ENCODE results near the gene SURF2.
"Not testable (repeated sequence)": the region's sequence is repeated elsewhere in the genome, so short reads cannot be mapped to it uniquely, and the experiment has no call there.

Gene SURF2

DNA sequence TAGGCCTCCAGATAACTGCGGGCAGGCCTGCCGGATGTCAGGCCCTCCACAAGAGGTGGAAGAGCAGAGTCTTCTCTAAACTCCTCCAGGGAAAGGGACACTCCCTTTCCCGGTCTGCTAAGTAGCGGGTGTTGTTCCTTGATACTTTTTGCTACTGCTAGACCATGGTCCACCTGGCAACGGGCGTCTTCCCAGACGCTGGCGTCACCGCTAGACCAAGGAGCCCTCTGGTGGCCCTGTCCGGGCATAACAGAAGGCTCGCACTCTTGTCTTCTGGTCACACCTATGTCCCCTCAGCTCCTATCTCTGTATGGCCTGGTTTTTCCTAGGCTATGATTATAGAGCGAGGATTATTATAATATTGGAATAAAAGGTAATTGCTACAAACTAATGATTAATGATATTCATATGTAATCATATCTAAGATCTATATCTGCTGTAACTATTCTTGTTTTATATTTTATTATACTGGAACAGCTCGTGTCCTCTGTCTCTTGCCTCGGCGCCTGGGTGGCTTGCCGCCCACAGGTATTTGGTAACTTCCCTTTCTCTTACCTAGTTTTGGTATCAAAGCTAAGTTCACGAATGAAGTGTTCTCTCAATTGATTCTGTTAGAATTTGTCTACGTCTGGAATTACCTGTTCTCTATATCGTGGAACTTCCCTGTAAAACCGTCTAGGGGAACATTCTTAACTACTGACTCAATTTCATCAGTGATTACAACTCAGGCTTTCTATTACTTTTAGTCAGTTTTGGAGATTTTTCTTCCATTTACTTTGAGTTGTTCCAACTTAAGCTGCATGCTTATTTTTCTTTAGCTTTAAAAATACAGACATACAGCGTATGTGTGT is 26.8 kb upstream of the SURF2 start:
- not testable (repeated sequence) for H3K4me3 Mint-ChIP-seq; H3K27ac Mint-ChIP-seq; H3K4me1 Mint-ChIP-seq; H3K9me3 Mint-ChIP-seq; H3K27me3 Mint-ChIP-seq (ENCODE audit: low read depth)
- TF ChIP-seq, protein P1, sequence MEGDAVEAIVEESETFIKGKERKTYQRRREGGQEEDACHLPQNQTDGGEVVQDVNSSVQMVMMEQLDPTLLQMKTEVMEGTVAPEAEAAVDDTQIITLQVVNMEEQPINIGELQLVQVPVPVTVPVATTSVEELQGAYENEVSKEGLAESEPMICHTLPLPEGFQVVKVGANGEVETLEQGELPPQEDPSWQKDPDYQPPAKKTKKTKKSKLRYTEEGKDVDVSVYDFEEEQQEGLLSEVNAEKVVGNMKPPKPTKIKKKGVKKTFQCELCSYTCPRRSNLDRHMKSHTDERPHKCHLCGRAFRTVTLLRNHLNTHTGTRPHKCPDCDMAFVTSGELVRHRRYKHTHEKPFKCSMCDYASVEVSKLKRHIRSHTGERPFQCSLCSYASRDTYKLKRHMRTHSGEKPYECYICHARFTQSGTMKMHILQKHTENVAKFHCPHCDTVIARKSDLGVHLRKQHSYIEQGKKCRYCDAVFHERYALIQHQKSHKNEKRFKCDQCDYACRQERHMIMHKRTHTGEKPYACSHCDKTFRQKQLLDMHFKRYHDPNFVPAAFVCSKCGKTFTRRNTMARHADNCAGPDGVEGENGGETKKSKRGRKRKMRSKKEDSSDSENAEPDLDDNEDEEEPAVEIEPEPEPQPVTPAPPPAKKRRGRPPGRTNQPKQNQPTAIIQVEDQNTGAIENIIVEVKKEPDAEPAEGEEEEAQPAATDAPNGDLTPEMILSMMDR (IDR thresholded peaks at IDR 0.05; ENCODE audit: unreplicated experiment in 3 of 3) = peak; percentile 47 to 64 (median 56)
- peaks cover 58% of the 10 kb centered on the region for H3K36me3 Mint-ChIP-seq (ENCODE audit: low read depth)

DNA sequence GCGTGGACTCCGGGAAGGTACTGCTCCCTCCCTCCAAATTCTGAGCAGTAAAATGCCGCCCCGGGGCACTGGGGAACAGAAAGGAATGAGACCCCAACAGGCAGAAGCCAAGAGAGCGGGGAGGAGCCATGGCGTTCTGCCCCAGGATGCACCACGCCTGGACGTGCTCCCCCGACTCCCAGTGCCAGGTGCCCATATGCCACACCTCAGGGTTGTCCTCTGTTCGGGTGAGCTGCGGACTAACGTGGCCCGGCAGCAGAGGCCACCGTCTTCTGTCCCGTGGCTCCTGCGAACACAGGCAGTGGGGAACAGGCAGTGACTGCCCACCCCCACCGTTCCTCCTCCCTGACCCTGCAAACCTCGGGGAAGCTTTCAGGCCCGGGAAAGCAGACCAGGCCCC is 25.1 kb upstream of the SURF2 start:
- peaks cover 56% of the 10 kb centered on the region for H3K36me3 Mint-ChIP-seq (ENCODE audit: low read depth)
- H3K4me3 Mint-ChIP-seq = no peak overlapping the region
- H3K27ac Mint-ChIP-seq = no peak overlapping the region
- H3K4me1 Mint-ChIP-seq = peaks cover 11% of the 10 kb centered on the region
- TF ChIP-seq, protein P1 (IDR thresholded peaks at IDR 0.05; ENCODE audit: unreplicated experiment in 3 of 3) = no peak
- no peaks in the 10 kb centered on the region for H3K27me3 Mint-ChIP-seq (ENCODE audit: low read depth)
- H3K9me3 Mint-ChIP-seq = no peaks in the 10 kb centered on the region

DNA sequence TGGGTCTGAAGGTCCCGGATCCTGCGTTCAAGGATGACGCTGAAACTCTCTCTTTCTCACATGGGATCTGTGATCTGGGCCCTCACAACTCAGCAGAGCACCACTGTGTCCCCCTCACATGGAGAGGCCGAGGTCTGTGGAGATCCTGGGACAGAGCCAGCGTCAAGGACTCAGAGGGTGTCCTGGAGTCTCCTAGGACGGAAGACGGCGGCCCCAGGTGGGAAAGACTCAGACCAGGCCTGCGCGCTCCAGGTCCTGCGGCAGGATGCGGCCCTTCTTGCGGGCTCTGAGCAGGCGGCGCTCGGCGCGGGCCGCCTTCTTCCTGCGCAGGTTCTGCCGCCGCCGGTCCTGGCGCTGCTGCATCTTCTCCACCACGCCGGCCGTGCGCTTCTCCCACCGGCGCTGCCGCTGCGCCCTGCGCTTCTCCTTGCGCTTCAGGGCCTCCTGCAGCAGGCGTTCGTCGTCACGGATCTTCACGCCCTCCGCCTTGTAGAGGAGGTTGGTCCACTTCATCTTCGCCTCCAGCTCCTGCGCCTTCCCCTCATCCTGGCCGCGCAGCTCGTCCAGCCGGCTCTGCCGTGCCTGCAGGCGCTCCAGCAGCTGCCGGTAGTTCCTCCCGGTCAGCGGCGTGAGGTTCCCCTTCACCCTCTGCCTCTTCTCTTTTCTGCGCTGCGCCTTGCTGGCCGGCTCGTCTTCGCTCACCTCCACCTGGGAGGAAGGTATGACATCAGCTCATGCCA is 24.5 kb upstream of the SURF2 start:
- H3K4me1 Mint-ChIP-seq = peaks cover 14% of the 10 kb centered on the region
- TF ChIP-seq, protein P1 (IDR thresholded peaks at IDR 0.05; ENCODE audit: unreplicated experiment in 3 of 3) = no peak
- no peaks in the 10 kb centered on the region for H3K27me3 Mint-ChIP-seq (ENCODE audit: low read depth)
- peak overlapping the region in 2 of 3 experiments; percentile 19 to 22 for H3K4me3 Mint-ChIP-seq
- H3K27ac Mint-ChIP-seq = no peak overlapping the region
- H3K36me3 Mint-ChIP-seq (ENCODE audit: low read depth) = peaks cover 56% of the 10 kb centered on the region
- H3K9me3 Mint-ChIP-seq = no peaks in the 10 kb centered on the region

DNA sequence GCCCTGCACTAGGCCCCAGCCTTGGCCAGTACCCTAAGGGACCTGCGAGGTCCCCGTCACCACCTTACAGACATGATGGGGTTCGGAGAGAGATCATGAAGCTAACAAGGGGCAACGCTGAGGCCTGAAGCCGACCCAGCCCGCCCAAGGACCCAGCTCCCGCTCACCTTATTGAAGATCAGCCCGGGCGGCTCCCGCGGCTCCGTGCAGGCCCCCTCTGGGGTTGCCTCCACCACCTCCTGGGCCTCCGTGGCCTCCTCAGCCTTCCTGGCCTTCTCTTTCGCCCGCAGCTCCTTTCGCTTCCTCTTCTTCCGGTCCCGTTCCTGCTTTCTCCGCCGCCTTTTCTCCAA is 24.0 kb upstream of the SURF2 start:
- H3K4me1 Mint-ChIP-seq = peaks cover 14% of the 10 kb centered on the region
- H3K9me3 Mint-ChIP-seq = no peaks in the 10 kb centered on the region
- peaks cover 55% of the 10 kb centered on the region for H3K36me3 Mint-ChIP-seq (ENCODE audit: low read depth)
- TF ChIP-seq, protein P1 (IDR thresholded peaks at IDR 0.05; ENCODE audit: unreplicated experiment in 3 of 3) = no peak
- H3K4me3 Mint-ChIP-seq = peak overlapping the region in 2 of 3 experiments; percentile 19 to 22
- no peaks in the 10 kb centered on the region for H3K27me3 Mint-ChIP-seq (ENCODE audit: low read depth)
- H3K27ac Mint-ChIP-seq = no peak overlapping the region

DNA sequence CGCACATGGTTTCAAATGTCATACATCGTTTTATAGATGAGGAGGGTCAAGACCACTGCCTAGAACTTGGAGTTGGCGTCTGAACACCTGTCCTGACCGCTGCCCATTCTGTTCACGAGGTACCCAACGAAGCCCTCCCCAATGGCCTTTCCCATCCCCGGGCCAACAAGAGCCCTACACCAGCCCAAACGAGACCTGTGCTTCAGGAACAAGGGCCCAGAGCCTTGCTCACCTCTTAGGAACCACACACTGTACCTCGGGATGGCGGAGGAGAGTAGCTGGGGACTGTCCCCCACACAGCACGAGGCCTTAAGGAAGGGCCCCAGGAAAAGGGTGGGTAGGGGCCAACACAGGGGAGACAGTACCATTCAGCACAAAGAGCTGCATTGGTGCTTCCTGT is 23.3 kb upstream of the SURF2 start:
- H3K4me3 Mint-ChIP-seq = peak overlapping the region; percentile 31 to 48 (median 39)
- TF ChIP-seq, protein P1 (IDR thresholded peaks at IDR 0.05; ENCODE audit: unreplicated experiment in 3 of 3) = no peak
- no peaks in the 10 kb centered on the region for H3K27me3 Mint-ChIP-seq (ENCODE audit: low read depth)
- peaks cover 49% of the 10 kb centered on the region for H3K36me3 Mint-ChIP-seq (ENCODE audit: low read depth)
- H3K9me3 Mint-ChIP-seq = no peaks in the 10 kb centered on the region
- peaks cover 14% of the 10 kb centered on the region for H3K4me1 Mint-ChIP-seq
- H3K27ac Mint-ChIP-seq = no peak overlapping the region

Data from nephron (organoid).